ENCODE measurements around the gene IPCEF1. TPM values are rescaled to one million over a fixed set of nuclear protein-coding genes. Genes with fewer than 3 reads are reported as not detected.
"Not testable (repeated sequence)": the region's sequence is repeated elsewhere in the genome, so short reads cannot be mapped to it uniquely, and the experiment has no call there.

The IPCEF1 gene
- total and polyA plus RNA-seq, 4 donors, result 0.85 to 18.1 (median 3.6) TPM

GRCh38 chr6:154187714-154188113, 168.9 kb downstream of the IPCEF1 start:
- Histone ChIP-seq H3K9ac (ENCODE audit: insufficient read depth in 1 of 2, low read length in 2 of 2) (no peak overlapping the region), H3K27ac (ENCODE audit: low read depth in 1 of 2, low read length in 1 of 2) (no peak overlapping the region), H3K9me3 (ENCODE audit: control insufficient read depth in 4 of 4, insufficient read depth in 3 of 4, low read length in 3 of 4) (peaks cover 0 to 3% (median 1%) of the 10 kb centered on the region in 4 donors), H3K4me1 (ENCODE audit: control insufficient read depth in 5 of 5, insufficient read depth in 5 of 5, low read length in 5 of 5) (no peaks in the 10 kb centered on the region), H3K36me3 (ENCODE audit: control insufficient read depth in 4 of 4, insufficient read depth in 4 of 4, low read length in 4 of 4) (no peaks in the 10 kb centered on the region), H3K4me3 (no peak overlapping the region), H3K27me3 (ENCODE audit: control insufficient read depth in 3 of 3, insufficient read depth in 3 of 3, low read length in 2 of 3) (no peaks in the 10 kb centered on the region)
- ATAC-seq (ENCODE audit: insufficient read depth, low FRiP score), result no peak
- no peak for TF ChIP-seq CTCF (IDR thresholded peaks at IDR 0.05; ENCODE audit: control extremely low read depth, extremely low read depth)
- no peak for DNase-seq

- TF ChIP-seq CTCF (IDR thresholded peaks at IDR 0.05; ENCODE audit: control extremely low read depth, extremely low read depth), result no peak
- H3K9ac ChIP-seq (ENCODE audit: insufficient read depth in 1 of 2, low read length in 2 of 2), result no peak overlapping the region
- DNase-seq (no peak), ATAC-seq (ENCODE audit: insufficient read depth, low FRiP score) (no peak)
- 74 to 88% methylated on average over 3 of the region's 3 CpGs for WGBS, 2 donors
- H3K27me3 ChIP-seq (ENCODE audit: control insufficient read depth in 3 of 3, insufficient read depth in 3 of 3, low read length in 2 of 3), result no peaks in the 10 kb centered on the region
- H3K4me1 ChIP-seq (ENCODE audit: control insufficient read depth in 5 of 5, insufficient read depth in 5 of 5, low read length in 5 of 5), result no peaks in the 10 kb centered on the region
- H3K36me3 ChIP-seq (ENCODE audit: control insufficient read depth in 4 of 4, insufficient read depth in 4 of 4, low read length in 4 of 4), result no peaks in the 10 kb centered on the region
- no peak overlapping the region for H3K4me3 ChIP-seq
- peaks cover 0 to 3% (median 1%) of the 10 kb centered on the region in 4 donors for H3K9me3 ChIP-seq (ENCODE audit: control insufficient read depth in 4 of 4, insufficient read depth in 3 of 4, low read length in 3 of 4)
- H3K27ac ChIP-seq (ENCODE audit: low read depth in 1 of 2, low read length in 1 of 2), result no peak overlapping the region
Measured at GRCh38 chr6:154187203-154187602, 169.4 kb downstream of the IPCEF1 start.

- 77 to 91% methylated on average over 5 of the region's 5 CpGs for whole genome bisulfite sequencing, 2 donors
- Histone ChIP-seq H3K4me3 (no peak overlapping the region), H3K4me1 (ENCODE audit: control insufficient read depth in 5 of 5, insufficient read depth in 5 of 5, low read length in 5 of 5) (no peaks in the 10 kb centered on the region), H3K36me3 (ENCODE audit: control insufficient read depth in 4 of 4, insufficient read depth in 4 of 4, low read length in 4 of 4) (no peaks in the 10 kb centered on the region), H3K9me3 (ENCODE audit: control insufficient read depth in 4 of 4, insufficient read depth in 3 of 4, low read length in 3 of 4) (peaks cover 0 to 2% (median 0%) of the 10 kb centered on the region in 4 donors), H3K9ac (ENCODE audit: insufficient read depth in 1 of 2, low read length in 2 of 2) (no peak overlapping the region), H3K27me3 (ENCODE audit: control insufficient read depth in 3 of 3, insufficient read depth in 3 of 3, low read length in 2 of 3) (no peaks in the 10 kb centered on the region), H3K27ac (ENCODE audit: low read depth in 1 of 2, low read length in 1 of 2) (no peak overlapping the region)
- no peak for ATAC-seq (ENCODE audit: insufficient read depth, low FRiP score)
- DNase-seq, result no peak
- TF ChIP-seq CTCF (IDR thresholded peaks at IDR 0.05; ENCODE audit: control extremely low read depth, extremely low read depth), result no peak
Measured at GRCh38 chr6:154179434-154179833, 177.2 kb downstream of the IPCEF1 start.

GRCh38 chr6:154172393-154172792, 184.2 kb downstream of the IPCEF1 start:
- not testable (repeated sequence) for H3K27ac ChIP-seq (ENCODE audit: low read depth in 1 of 2, low read length in 1 of 2); DNase-seq; ATAC-seq (ENCODE audit: insufficient read depth, low FRiP score); H3K9ac ChIP-seq (ENCODE audit: insufficient read depth in 1 of 2, low read length in 2 of 2); H3K4me1 ChIP-seq (ENCODE audit: control insufficient read depth in 5 of 5, insufficient read depth in 5 of 5, low read length in 5 of 5); H3K27me3 ChIP-seq (ENCODE audit: control insufficient read depth in 3 of 3, insufficient read depth in 3 of 3, low read length in 2 of 3); H3K9me3 ChIP-seq (ENCODE audit: control insufficient read depth in 4 of 4, insufficient read depth in 3 of 4, low read length in 3 of 4); H3K4me3 ChIP-seq; H3K36me3 ChIP-seq (ENCODE audit: control insufficient read depth in 4 of 4, insufficient read depth in 4 of 4, low read length in 4 of 4)
- 65 to 86% methylated on average over 5 of the region's 5 CpGs for WGBS, 2 donors
